DLD1 (cell line): Measurements from ENCODE around the gene LASP1NB.
"Not testable (repeated sequence)": the region's sequence is repeated elsewhere in the genome, so short reads cannot be mapped to it uniquely, and the experiment has no call there.

Experiments used
- in situ Hi-C: cut with HindIII; loops from 2 replicates; pipeline ENCODE4 v1.10.0; 2017; ENCODE audit warnings: low sequenced_read_pairs

Gene LASP1NB

DNA sequence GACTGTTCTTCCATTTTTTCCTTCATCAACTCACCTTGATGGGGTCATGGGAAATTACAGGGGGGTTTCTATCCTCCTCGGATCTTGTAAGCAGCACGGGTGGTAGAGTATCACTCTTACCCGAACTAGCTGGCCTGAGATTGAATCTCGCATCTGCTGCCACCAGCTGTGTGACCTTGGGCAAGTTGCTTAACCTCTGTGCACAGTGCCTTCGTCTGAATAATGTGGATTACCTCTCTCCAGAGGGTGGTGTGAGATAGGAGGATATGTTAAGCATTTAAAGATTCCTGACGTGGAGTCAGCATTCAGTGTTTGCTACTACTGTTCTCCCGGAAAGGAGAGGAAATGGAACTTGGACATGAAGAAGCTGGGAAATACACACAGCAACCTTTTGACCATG is 31.1 kb upstream of the LASP1NB start:
- in situ Hi-C loops, result loop anchor here (25.0 kb wide), 1 partner anchor 293 kb away; the partner anchor contains the start of gene CACNB1

DNA sequence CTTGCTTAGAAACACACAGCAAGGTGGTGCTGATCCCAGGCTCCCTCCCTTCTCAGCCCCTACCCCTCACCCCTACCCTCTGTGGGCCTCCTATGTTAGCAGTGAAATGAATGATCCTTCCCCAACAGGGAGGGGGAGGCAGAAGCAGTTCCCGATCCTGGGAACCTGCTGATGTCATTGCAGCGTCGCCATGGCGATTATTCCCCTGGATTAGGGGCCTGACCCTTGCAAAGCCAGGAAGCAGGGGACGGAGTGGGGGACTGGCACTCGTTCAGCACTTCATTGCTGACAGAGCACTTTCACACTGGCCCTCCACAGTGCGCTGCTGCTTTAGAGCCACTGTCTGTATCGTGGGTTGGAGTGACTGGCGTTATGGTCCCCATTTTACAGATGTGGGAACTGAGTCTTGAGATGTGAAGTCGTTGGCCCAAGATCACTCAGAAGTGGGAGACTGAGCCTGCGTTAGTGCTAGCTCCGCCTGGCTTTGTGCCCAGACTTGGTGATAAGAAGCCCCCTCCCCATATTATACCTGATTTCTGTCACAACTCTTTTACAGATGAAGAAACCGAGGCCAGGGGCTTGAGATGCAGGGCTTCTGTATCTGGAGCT is 29.0 kb upstream of the LASP1NB start:
- in situ Hi-C loops, result loop anchor here (25.0 kb wide), 1 partner anchor 291 kb away; the partner anchor contains the start of gene CACNB1

DNA sequence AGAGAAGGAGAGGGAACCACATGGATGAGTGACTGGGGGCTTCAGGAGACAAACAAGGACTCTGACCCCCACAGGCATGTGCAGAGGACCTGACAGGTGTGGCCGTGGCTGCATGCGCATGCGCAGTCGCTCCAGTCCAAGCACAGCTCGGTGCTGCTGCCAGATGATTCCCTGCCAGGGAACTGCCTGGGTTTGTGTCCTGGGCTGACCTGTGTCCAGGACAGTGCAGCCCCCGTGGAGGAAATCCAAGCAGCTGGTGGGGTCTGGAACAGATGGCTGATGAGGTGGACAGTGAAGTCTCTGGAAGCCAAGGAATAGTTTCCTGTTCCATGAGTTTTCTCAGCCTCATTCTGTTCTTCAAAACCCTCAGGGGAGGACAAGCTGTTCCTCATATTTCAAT is 28.2 kb upstream of the LASP1NB start:
- in situ Hi-C loops, result loop anchor here (25.0 kb wide), 1 partner anchor 290 kb away; the partner anchor contains the start of gene CACNB1

DNA sequence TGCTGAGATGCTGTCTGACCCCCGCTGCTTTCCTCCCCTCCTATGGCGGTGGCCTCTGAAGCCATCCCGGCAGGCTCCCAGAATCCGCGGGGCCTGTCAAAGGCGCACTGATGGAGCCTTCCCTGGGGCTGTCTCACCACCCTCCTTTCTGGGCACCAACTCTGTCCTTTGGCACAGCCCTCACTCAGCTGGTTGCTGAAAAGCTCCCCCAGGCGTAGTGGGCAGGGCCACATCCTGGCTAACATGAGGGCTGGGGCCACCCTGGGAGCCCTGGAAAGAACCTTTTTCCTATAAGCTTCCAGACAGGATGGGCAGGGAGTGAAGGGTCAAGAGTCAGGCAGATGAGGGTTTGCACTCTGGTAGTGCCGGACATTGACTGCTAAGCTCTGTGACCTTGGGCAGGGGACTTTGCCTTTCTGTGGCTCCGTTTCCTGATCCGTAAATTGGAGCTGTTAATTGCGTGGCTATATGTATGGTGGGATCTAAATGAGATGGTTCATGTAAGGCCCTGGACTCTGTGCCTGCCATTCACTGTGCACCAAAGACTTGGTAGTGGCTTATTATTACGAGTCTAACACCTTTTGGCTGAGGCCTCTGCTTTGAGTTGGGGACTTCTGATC is 27.6 kb upstream of the LASP1NB start:
- in situ Hi-C loops, result loop anchor here (25.0 kb wide), 1 partner anchor 290 kb away; the partner anchor contains the start of gene CACNB1

DNA sequence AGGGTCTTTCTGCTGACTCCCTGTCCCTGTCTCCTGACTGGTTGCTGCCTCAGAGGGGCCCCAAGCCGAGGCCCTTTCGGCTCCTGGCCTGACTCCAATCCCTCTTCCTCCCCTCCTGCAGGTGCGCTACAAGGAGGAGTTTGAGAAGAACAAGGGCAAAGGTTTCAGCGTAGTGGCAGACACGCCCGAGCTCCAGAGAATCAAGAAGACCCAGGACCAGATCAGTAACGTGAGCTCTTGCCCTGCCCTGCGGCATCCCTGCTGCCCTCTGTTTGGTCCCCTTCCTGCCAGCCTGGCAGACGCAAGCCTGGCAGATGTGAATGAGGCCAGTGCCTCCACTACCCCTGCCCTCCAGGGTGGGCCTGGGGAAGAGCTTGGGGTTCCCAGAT is 27.1 kb upstream of the LASP1NB start:
- in situ Hi-C loops, result loop anchor here (25.0 kb wide), 1 partner anchor 289 kb away; the partner anchor contains the start of gene CACNB1

GRCh38 chr17:38898812-38899348 is 26.5 kb upstream of the LASP1NB start:
- in situ Hi-C loops, result loop anchor here (25.0 kb wide), 1 partner anchor 288 kb away; the partner anchor contains the start of gene CACNB1

- in situ Hi-C loops, result loop anchor here (25.0 kb wide), 1 partner anchor 288 kb away; the partner anchor contains the start of gene CACNB1
Observed at GRCh38 chr17:38899421-38899820, 26.0 kb upstream of the LASP1NB start.

- in situ Hi-C loops, result no loop called here
Observed at GRCh38 chr17:38900978-38901656, 24.3 kb upstream of the LASP1NB start.

DNA sequence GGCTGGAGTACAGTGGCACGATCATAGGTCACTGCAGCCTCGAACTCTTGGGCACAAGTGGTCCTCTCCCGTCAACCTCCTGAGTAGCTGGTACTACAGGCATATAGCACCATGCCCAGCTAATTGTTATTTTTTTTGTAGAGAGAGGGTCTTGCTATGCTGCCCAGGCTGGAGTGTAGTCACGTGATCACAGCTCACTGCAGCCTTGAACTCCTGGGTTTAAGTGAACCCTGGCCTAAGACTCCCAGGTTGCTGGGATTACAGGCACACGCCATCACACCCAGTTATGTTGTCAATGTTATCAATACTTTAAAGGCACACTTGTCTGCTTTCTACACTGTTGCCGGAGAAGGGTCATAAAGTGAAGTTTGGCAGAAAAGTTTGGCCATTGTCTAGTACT is 22.0 kb upstream of the LASP1NB start:
- in situ Hi-C loops, result no loop called here

GRCh38 chr17:38904892-38905291 is 20.5 kb upstream of the LASP1NB start:
- in situ Hi-C loops, result no loop called here

DNA sequence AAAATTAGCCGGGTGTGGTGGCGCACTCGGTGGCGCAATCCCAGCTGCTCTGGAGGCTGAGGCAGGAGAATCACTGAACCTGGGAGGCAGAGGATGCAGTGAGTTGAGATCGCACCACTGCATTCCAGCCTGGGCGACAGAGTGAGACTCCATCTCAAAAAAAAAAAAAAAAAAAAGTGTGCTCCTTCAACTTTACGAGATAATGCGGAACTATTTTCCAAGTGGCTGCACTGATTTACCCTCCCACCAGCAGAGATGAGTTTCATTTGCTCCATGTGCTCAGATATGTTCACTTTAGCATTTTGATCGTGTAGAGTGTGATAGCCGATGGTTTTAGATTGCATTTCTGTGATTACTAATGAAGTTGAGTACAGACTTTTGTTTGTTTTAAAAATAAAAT is 20.0 kb upstream of the LASP1NB start:
- in situ Hi-C loops, result no loop called here

DNA sequence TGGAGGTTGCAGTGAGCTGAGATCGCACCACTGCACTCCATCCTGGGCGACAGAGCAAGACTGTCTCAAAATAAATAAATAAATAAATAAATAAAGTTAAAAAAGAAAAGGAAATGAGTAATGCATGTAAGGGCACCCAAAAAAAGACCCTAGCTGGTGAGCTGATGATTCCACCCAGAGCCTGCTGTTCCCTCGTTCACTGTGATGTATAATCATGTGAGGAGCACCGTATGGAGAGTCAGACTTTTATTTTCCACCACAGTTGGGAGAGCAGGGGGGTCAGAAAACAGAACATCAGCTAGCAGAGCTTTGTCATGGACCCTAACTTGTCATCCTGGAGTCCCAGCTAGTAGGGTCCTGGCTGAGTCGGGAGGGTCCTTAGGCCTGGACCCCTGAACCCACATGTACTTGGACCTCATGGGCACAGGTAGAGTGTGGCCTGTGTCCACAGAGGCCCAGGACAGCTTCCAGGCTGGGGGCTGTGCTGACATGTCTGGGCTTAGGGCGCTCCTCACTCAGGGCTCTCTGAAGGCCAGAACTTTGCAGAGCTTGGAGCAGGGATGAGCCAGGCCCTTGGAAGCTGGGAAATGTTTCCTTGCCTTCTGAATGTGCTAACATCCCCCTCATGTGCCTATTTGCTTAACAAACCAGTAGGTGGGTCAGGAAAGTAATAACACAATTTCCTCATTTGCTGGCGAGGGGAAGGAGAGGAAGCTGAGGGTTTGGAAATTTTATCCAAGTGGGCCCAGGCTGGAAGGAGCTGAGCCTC is 18.8 kb upstream of the LASP1NB start:
- in situ Hi-C loops, result no loop called here

DNA sequence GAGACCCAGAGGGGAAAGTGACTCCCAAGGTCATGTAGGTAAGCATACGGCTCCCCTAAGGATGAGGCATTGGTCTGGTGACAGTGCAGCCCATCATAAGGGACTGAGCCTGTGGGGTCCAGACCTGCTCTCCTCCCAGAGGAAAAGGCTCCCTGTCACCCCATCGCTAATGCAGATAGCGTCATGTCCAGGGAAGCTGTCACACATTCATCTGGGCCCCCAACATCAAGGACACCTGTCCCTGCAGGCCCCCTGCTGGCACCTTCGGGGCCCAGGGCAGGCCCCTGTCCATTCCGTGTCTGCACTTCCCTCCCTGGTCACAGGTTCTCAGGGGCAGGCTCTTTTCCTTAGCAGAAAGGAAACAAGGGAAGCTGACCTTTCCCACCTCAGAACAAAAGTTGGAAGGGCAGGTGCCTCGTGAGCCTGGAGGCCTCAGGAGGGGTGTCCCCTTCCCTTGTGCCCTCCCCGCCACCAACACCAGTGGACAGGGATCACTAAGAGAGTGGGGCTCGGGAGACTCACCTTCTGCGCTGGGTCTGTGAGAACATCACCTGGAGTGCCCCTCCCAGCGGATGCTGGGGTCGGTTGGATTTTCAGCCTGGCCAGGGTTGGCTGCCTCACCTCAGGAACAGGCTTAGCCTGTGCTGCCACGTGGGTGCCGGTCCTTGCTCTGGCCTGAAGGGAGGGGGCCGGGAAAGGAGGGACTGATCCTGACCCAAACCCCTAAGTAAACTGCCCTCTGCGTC is 17.3 kb upstream of the LASP1NB start:
- in situ Hi-C loops, result no loop called here

- in situ Hi-C loops, result no loop called here
Observed at GRCh38 chr17:38908676-38909181, 16.7 kb upstream of the LASP1NB start.

DNA sequence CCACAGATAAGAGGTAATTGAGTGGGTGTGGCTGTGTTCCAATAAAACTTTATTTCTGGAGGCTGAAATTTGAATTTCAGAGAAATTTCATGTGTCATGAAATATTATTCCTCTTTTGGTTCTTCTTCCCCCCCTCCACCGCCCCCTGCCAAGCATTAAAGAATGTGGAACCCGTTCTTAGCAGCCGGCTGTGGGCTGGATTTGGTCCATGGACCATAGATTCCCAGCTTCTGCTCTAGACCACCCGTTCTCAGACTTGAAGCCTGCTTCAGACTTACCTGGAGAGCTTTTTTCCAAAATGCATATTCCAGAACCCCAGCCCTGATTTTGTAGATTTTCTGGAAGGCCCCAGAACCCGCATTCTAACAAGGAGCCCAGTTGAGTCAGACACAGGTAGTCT is 15.1 kb upstream of the LASP1NB start:
- in situ Hi-C loops, result no loop called here

DNA sequence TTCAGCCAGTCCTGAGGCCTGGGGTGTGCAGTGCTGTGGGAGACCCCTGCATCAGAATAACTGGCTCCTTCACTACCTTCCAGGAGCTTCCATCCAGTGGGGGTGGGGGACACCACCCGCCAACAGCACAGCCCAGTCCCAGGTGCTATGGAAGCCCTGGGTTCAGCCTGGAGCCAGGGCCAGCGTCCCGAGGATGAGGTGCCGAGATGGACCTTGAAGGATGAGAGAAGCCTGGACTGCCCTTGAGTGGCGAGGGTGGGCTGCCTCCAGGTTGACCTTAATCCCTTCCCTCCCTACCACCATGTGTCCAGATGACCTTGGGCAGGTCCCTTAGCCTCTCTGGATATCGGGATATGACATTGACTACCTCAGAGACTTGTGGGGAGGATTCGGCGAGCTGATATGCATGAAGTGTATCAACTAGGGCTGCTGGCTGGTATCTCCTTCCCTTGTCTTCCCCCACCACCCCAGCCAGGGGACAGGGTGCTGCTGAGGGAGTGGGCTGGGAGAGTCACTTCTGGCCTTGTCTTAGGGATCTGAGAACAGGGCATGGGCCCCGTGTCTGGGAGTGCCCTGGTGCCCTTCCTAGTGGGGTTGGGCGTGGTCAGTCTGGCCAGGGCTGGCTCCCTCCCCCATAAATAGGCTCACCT is 14.2 kb upstream of the LASP1NB start:
- in situ Hi-C loops, result no loop called here

GRCh38 chr17:38911731-38912081 is 13.7 kb upstream of the LASP1NB start:
- in situ Hi-C loops, result not testable (repeated sequence)

DNA sequence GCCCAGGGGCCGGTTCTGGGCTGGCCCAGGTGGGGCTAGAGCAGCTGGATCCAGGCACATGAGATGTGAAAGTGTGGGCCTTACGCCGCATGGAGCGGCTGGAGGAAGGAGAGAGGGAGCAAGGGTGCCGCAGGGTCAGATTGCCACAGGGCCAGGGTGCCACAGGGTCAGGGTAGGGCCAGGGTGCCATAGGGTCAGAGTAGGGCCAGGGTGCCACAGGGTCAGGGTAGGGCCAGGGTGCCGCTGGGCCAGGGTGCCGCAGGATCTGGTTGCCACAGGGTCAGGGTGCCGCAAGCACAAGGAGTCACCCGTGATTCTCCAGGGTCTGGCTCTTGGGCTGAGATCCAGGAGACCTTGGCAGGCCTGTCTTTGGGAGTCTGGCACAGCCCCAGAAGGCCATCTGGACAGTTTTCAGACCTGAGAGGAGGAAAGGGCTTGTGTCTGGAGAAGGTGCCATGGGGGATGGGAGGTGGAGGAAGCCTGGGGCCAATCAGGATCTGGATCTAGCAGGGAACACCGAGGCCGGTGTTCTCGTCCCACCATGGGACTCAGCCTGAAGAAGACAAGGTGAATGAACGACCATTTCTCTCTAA is 13.1 kb upstream of the LASP1NB start:
- in situ Hi-C loops, result no loop called here
